K562 (cell line): ENCODE results near the gene ZNF577.

Experiments used
- ATF3 ChIP-seq, 2 experiments: fragments of 450-650 bp in 1 of 2; sonication (generic) in 1 of 2; formaldehyde crosslinking in 1 of 2; IDR thresholded peaks in 1 of 2; conservative IDR thresholded peaks in 1 of 2; 2 replicates each; pipeline versions ENCODE4 v1.6.1 to v1.8.1; 2016 to 2023; ENCODE audit warnings: mild to moderate bottlenecking in 2 of 2, moderate library complexity in 2 of 2, inconsistent platforms in 1 of 2, missing genetic modification reagents in 1 of 2
- CTCF ChIP-seq, 3 experiments: IDR thresholded peaks in 2 of 3; conservative IDR thresholded peaks in 1 of 3; 2 replicates each; pipeline ENCODE4 v1.5.1; 2011 to 2012; ENCODE audit warnings: low read length in 3 of 3, mild to moderate bottlenecking in 3 of 3, control low read depth in 2 of 3, improper control_type of control experiment in 1 of 3, inconsistent platforms in 1 of 3, low read depth in 1 of 3, mixed read lengths in 1 of 3, moderate library complexity in 1 of 3; ENCODE audit not compliant: insufficient read depth in 2 of 3
- HDAC6 ChIP-seq: IDR thresholded peaks from 2 replicates; pipeline ENCODE4 v1.6.1; 2012; ENCODE audit warnings: low read depth, mild to moderate bottlenecking, control low read depth, inconsistent platforms, low read length, moderate library complexity
- MLLT1 ChIP-seq, 2 experiments: fragments of 450-650 bp; IDR thresholded peaks; 2 replicates each; pipeline ENCODE4 v1.6.1; 2016
- PPARD ChIP-seq: fragments of 250-450 bp; sonication (Bioruptor Pico); IDR thresholded peaks from 2 replicates; pipeline ENCODE4 v1.8.0; 2022; ENCODE audit warnings: inconsistent platforms, mild to moderate bottlenecking, moderate library complexity
- SP1 ChIP-seq: sonication (generic); formaldehyde crosslinking; IDR thresholded peaks from 2 replicates; pipeline ENCODE4 v1.8.1; 2022; ENCODE audit warnings: mild to moderate bottlenecking, missing genetic modification reagents
- ZFP91 ChIP-seq: sonication (generic); formaldehyde crosslinking; IDR thresholded peaks from 2 replicates; pipeline ENCODE4 v1.8.0; 2022; ENCODE audit warnings: mild to moderate bottlenecking, missing genetic modification reagents
- ZNF512 ChIP-seq: IDR thresholded peaks from 2 replicates; pipeline ENCODE4 v1.6.1; 2016; ENCODE audit warnings: missing genetic modification characterization, missing compliant biosample characterization

GRCh38 chr19:51884713-51885112, 3.0 kb downstream of the ZNF577 start:
- no peak for TF ChIP-seq ZFP91 (CRISPR knock-in tag)
- no peak for TF ChIP-seq PPARD (CRISPR knock-in tag)
- no peak for TF ChIP-seq MLLT1 (IDR thresholded peaks at IDR 0.05)
- no peak for TF ChIP-seq ATF3 (IDR thresholded peaks at IDR 0.05)
- TF ChIP-seq ATF3 (CRISPR knock-in tag; conservative IDR thresholded peaks at IDR 0.05): no peak
- no peak for TF ChIP-seq CTCF (IDR thresholded peaks at IDR 0.05 in 2 of 3, conservative IDR thresholded peaks at IDR 0.05 in 1 of 3; ENCODE audit: insufficient read depth in 2 of 3, low read depth in 1 of 3, low read length in 3 of 3)
- TF ChIP-seq SP1: no peak
- TF ChIP-seq HDAC6: no peak
- TF ChIP-seq ZNF512: no peak
